Middle frontal gyrus (tissue), 1 donor: ENCODE data around the gene PPP6R2.

Experiments used
- DNase-seq: peaks from one replicate; pipeline ENCODE4 v3.0.0-alpha.2; 2015; ENCODE audit warnings: low spot score; ENCODE audit errors: extremely low spot score

Gene PPP6R2

DNA sequence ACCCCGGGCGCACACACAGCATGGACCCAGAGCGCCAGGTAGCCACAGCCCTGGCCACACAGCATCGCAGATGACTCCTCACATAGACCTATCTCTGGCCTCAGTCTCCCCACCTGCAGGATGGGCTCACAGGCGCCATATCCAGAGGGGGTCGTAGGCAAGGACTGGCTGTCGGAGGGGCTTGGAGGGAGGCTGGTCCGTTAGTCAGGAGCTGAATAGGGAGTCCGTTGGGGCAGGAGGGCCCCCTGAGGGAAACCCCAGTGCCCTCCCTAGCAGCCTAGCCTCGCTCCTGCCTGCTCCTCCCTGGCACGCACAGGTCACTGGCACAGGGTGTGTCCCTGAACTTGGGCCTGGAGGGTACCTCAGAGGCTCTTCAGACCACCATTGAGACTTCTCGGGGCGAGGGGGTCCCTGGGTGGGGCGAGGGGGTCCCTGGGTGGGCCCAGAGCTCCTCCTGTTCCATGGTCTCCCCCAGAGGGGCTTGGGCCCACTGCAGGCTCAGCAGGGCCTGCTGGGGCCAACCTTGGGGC is 37.7 kb upstream of the PPP6R2 start:
- no peak for DNase-seq

DNA sequence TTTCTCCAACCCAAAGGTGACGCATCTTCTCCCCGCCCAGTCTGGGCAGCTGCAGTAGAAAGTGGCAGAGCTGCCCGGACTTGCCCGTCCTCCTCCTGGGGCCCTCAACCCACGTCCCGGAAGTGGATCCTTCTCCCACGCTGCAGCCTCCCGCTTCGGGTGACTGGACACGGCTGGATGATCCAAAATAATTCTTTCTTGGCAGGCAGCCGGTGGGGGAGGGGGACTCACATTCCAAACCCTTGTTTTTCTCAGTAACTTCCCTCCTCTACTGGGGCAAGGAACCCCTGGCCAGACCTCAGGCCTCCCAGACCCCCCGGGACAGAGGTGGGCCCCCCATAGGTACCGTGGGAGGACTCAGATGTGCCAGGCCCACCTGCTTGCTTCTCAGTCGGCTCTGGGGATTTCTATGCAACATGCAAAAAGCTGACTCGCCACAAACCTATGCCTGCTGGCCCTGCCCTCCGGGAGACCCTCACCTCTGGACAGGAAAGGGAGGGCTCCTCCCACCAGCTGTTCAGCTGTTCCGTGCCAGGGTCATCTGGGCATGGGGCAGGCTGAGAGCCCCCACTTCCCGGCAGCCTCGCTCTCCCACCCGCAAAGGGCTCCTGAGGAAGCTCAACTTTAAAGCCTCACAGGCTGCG is 37.1 kb upstream of the PPP6R2 start:
- peak; percentile 47 for DNase-seq

DNA sequence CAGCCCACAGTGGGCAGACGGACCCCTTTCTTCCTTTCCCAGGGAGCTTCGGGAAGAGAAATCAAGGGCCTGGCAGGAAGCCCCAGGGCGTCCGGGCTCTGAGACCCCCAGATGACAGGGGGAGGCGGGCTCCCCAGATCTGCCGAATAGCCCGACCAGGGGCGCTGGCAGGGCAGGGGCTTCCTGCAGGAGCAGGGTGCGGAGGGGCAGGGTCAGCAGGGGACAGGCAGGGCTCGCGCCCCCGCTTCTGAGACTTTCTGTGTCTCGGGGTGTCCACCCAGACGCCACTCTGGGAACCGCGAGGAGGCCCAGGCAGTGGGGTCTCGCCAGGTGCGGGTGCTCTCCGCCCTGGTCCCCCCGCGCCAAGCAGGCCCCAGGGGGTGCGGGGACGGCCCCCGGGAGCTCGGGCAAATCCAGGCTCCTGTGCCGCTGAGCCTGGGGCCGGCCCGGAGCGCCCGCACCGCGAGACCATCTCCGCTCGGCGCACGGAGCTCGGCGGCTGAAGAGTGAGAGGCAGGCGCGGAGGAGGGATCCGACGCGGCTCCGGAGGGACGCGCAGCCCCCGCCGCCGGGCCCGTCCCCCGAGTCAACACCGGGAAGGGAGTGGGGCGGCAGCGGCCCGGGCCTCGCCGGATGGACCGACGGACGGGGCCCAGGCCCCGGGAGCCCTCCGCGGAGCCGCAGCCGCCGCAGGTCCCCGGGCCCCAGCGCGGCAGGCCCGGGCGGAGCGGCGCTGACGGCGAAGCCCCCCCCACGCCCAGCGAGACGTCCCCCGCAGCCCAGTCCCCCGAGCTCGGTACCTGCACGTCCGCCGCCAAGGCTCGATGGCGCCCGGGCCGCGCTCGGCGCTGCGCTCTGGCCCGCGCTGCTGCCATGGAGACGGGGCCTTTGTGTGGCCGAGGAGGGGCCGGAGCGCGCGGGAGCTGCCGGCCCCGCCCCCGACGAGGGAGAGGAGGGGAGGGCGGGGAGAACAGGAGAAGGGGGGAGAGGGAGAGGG is 36.1 kb upstream of the PPP6R2 start, which contains the start of gene PLXNB2:
TSS of gene PLXNB2 (minus strand) at position 894 of the 997 bp plus-strand sequence. CDS start 17,062 bp downstream, outside the sequence.
- DNase-seq, result peak; percentile 81

DNA sequence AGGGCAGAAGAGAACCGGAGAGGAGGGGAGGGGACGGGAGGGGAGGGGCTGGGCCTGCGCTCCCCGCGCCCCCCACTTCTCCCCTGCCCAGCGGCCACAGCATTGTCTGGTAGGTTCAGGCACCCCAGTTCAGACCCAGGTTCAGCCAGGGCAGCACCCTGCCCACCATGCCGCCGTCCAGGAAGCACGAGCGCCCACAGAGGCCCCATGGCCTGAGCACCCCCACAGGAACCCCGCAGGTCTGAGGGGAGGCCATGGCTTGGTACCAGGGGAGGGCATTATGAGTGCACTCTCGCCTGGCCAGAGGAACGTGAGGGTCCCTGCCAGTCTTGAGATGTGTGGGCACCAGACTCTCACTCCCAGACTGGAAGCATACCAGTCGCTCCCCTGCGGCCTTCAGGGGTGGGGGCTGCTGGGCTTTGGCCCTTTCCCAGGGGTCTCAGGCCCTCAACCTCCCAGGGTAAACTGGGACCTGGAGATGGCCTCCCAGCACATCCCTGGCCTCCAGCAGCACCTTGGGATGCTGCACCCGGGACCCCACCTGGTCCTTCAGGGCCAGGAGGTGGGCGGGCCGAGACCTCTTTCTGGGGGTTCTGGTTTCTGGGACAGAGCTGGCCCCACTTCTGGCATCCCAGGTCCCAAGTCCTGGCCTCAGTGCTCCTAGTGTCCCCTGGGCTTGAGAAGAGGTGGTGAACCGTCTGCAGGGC is 35.1 kb upstream of the PPP6R2 start:
- DNase-seq, result no peak

DNA sequence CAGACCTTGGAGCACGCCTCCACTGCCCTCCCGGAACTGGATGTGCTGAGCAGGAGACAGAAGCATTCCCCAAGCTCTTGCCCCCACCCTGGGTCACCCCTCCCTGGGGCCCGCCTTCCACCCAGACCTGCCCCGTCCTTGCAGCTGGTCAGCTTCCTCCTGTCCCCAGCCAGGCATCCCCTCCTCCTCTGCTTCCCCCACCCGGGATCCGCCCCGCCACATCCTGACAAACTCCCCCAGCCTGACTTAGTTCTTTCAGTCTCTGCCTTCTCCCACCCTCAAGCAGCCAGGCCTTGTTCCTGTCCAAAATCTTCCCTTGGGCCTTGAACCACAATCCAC is 34.6 kb upstream of the PPP6R2 start:
- no peak for DNase-seq

DNA sequence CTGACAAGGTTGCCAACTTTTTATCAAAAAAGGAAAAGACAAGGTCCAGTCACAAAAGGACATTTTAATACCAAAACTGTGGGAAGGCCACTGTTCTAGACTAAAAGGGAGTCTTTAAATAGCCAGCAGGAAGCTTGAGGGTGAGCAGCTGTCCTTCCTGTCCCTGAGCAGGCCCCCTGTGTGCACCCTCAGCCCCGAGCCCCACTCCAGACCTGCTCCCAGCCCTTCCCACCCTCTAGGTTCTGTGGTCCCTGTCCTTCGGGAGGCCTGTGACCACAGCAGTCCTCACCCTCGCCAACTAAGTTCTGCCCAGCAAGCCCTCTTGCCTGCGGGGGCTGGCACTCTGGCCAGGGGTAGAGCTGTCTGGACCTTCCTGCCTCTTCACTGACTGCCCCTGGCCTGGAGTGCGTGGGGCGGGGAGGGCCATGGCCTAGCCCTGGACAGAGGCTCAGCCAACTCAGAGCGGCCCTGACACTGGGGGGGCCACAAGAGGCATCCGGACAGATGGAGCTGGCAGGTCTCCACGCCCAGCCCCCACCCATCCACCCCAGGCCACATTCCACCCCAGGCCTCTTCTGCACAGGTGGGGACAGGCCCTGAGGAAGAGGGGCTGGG is 34.0 kb upstream of the PPP6R2 start:
- DNase-seq, result no peak

DNA sequence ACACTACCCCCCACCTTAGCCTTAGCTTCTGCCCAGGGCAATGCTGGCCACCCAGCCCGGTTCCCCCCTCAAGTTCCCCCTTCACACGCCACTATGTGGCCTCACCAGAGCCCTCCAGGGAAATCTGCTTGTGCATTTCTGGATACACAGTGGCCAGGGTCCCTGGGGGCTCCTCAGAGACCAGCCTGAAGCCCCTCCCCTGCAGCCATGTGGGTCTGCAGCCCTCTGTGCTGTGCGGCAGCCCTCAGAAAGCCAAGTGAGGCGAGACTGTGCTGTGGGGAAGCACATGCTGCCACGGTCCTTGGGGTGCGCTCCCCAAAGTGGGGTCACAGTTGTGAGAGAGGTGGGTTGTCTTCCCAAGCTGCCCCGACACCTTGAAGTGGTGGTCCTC is 33.5 kb upstream of the PPP6R2 start:
- no peak for DNase-seq

DNA sequence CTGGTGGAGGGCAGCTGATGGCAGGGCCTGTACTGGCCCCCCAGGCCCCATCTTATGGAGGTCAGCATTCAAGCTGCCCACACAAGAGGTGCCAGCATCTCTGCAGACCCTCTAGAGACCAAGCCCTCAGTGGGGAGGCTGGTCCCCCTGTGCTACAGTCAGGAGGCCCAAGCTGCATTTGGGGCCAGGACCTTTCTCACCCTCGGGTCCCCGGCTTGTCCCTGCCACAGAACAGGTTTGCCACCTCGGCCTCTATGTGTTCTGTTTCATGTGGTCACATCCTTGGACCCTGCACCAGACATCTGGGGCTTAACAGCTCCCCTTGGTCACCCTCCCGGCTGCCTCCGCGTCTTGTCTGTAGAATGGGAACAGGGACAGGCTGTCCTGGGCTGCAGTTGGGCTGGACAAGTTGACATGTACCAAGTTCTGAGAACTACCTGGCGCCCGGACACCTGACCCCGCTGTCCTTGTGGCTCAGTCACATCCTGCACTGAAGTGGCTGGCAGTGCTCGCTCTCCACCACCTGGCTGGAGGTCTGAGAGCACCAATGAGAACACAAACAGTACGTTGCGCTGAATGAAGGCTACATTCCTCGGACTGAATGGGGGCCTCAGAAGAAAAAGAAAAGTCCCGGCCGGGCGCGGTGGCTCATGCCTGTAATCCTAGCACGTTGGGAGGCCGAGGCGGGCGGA is 33.0 kb upstream of the PPP6R2 start:
- no peak for DNase-seq

DNA sequence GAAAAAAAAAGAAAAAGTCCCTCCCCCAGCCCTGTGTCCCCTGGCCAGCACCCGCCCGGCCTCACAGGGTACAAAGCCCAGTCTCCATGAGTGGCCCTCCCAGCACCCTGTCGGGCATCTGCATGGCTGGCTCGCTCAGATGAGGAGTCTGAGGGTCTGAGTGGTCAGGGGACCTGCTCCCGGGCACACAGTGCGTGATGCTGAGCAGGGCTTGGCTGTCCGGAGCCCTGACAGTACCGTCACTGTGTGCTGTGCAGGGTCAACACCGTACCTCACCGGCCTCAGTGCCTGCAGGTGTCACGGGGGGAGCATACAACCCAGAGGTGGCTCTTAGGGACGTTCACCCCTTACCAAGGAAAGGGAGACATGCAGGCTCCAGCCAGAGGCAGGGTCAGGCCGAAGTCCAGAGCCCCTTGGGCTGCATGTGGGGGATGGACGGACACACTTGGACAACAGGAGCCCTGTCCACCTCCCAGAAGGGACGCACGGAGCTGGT is 32.1 kb upstream of the PPP6R2 start:
- DNase-seq, result no peak

DNA sequence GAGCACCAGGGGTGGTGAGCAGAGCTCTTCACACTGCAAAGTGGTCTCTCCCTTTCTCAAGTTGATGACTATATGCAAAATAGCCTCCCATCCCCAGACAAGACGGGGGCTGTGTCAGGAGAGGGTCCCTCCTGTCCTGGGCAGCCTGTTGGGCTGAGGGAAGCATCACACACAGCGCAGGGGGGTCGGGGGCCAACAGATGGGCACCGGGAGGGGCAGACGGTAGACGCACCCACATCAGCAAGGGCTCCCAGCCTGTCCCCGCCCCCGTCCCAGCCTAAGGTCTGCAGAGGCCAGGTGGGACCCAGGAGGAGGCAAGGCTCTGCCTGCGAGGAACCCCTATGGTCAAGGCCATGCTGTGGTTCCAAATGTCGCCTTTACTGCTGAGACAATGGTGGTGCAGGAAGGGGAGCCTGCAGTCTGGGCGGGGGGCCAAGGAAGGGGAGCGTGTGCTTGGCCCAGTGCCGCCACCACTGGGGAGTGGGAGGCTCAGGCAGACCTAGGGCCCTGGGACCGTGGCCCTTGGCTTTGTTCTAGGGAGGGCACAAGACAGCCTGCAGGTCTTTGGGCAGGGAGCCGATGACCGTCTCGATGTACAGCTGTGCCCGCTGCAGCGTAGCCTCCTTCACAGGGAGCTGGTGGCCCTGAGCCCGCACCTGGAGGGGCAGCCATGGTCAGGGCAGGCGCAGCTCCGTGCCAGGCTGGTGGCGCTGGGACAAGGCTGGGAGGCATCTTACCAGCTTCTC is 31.3 kb upstream of the PPP6R2 start:
- DNase-seq, result no peak

DNA sequence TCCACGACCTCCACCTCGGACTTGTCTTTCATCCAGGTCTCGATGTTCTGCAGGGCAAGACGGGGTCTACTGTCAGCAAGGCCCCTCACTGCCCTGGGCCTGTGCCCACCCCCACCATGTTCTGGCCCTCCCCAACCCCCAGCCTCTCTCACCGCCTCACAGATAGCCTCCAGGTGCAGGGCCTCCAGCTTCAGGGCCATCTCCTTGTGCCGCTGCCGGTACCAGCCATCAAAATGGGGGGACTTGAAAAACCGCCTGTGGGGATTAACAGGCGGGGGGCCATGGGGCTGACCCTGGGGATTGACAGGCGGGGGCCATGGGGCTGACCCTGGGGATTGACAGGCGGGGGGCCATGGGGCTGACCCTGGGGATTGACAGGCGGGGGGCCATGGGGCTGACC is 30.8 kb upstream of the PPP6R2 start:
- no peak for DNase-seq

DNA sequence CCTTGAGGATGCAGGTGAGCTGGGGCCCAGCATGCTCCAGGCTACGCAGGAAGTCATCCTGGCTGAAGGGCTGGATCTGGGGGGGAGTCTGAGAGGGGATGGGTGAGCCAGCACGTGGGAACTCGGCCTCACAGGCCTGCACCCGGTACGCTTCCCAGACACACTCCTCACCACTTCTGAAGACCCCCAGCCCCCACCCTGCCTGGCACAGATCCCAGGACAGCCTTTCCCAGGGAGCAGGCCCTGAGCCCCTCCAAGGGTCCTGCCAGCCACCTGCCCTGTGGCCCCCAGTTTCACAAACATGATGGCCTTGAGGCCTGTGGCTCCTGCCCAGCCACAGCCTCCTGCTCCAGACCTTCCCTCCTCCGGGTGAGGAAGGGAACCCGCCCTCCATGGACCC is 30.1 kb upstream of the PPP6R2 start:
- no peak for DNase-seq

DNA sequence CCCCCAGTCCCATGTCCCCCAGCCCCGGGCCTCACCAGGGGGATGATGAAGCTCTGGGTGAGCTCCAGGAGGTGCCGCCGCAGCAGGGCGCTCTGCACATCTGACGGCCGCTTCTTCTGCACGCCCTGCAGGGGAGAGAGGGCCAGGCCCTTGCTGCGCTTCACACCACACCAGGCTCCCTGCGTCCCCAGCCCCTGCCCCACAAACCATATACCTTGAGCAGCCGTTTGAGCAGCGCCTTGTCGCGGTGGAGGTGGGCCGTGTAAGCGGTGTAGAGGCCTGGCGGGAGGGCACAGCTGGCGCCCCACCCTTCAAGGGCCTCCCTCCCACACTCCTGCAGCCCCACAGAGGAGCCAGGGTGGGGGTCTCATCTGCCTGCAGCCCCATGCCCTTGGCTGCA is 29.5 kb upstream of the PPP6R2 start:
- no peak for DNase-seq

DNA sequence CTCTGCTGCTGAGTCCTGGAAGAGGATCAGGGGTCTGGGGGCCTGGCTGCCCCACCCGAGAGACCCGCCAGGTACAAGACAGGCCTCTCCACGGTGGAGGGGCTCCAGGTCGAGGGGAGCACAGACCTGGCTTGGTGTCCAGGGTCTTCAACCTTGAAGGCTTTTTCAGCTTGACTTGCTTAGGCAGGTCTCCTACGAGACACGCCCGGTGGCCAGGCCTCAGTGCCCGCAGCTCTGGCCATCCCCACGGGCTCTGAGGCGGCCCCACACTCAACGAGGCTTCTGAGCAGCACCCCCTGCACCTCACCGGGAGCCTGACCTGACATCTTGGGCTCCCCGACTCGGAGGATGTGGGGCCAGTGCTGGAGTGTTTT is 29.1 kb upstream of the PPP6R2 start:
- DNase-seq, result no peak

DNA sequence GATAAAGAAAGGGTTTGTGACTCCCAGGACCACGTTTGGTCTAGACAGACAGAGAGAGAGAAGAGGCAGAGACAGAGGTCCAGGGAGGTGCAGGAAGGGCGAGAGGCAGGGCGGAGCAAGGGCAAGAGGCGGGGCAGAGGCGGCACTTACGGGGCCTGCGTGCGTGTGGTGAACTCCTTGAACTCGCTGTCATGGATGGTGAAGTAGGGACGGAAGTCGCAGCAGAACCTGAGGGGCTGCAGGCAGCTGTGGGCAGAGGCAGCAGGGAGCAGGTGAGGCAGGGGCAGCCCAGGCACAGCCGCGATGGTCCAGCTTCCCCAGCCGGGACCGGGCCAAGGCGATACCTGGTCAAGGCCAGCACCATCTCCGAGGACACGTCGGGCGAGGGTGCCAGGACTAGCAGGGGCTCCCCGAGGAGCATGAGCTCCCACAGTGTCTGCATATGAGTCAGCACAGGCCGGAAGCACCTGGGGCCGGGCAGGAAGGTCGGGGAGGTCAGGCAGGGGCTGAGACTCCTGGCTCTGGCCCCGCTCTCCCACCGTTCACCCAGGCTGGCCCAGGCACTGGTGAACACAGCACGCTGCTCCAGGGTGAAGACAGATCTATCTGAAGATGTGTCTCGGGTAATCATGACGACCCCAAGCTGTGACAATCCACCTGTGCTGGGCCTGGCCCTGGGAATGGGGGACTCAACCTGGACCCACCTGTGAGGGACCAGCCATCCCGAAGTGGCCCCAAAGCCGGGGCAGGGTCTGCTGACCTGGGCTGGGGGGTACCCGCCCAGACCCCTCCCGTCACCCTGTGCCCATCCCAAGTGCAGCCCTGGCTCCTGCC is 28.5 kb upstream of the PPP6R2 start:
- DNase-seq, result no peak

DNA sequence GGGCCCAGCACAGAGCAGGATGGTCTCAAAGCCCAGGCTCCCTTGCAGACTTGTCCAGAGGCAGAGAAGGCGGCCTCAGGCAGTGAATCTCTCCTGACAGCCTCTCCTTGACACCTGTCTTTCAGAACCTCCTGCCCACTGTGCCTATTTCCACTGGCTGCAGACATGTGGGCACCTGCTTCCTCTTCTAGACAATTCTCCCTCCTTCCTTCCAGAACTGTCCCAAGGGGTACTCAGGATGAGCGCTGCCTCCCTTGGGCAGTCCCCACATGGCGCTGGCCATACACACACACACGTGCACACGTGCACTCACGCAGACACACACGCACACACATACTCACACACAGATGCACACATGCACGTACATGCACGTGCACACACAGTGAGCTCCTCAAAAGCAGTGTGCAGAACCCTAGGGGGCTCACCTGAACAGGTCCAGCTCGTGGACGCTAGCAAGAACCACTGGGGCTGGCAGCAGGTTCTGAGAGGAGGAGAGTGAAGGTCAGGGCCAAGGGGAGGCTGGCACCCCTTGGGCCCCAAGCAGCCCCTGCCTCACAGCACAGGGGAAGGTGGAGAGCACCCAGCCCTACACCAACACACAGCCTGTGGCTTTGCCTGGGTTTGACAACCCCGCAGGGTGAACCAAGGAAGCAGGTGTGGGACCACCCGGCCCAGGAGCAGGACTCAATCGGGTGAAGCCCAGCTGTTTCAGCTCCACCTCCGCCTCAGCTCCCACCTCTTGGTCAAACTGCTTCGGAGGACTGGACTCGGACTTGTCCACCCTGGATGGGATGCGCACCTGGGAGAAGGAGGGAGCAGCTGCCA is 27.6 kb upstream of the PPP6R2 start:
- DNase-seq, result no peak

DNA sequence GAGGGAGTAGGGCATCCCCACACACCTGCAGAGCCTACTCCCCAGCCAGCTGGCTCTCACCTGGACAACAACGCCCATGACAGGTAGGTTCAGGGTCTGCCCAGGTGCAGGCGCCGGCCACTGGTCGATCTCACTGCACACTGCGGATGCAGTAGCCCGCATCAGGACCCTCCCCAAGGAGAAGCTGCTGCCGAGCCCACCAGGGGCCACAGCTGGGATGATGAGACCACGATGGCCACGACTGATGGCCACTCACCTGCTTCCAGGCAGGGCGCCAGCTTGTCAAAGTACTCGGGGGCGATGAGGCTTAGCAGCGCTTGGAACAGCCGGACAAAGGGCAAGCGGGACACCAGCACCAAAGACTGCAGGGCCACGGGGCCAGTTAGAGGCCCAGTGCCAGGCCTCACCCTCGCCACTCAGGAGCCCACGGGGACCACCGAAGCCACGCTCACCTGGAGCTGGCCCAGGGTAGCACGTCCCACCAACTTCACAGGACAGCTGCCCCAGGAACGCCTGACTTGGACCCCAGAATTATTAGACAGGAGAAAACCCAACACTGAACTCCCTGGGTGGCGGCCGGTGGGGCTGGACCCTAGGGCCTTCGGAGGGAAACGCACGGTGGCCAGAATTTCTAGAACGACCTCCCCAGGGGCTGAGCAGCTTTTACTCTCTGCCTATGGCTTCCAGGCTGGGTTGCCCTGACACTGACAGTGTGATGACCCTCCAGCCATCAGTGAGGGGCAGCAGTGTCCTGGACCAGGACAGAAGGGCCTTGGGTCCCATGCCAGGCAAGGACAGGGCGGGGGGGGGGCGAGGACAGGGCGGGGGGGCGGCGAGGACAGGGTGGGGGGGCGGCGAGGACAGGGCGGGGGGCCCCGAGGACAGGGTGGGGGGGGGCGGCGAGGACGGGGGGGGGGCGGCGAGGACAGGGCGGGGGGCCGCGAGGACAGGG is 26.7 kb upstream of the PPP6R2 start:
- DNase-seq, result no peak
